Kidney (tissue), 14 donors: ENCODE measurements around the gene CAMTA1. TPM values are rescaled to one million over a fixed set of nuclear protein-coding genes. Genes with fewer than 3 reads are reported as not detected.

Source experiments
- DNase-seq, 5 donors: peaks; one replicate each; pipeline ENCODE4 v3.0.0-alpha.2; 2013 to 2020
- FAIRE-seq: peaks from 2 replicates; lab custom pipeline; 2012; peaks lifted over from hg19 to GRCh38; lab: Jason Lieb, UNC
- H3K27ac ChIP-seq, 2 donors: one replicate each; pipeline ENCODE4 v1.7.0; 2013; ENCODE audit warnings: low read depth in 2 of 2, low read length in 2 of 2, inconsistent platforms in 1 of 2
- H3K27me3 ChIP-seq: one replicate; pipeline ENCODE4 v1.7.1; 2013; ENCODE audit warnings: low read length, inconsistent platforms; ENCODE audit not compliant: control insufficient read depth, insufficient read depth
- H3K36me3 ChIP-seq, 3 donors: one replicate each; pipeline versions ENCODE4 v1.7.0 to v1.7.1; 2013; ENCODE audit warnings: low read length in 3 of 3, control low read depth in 1 of 3, inconsistent platforms in 1 of 3; ENCODE audit not compliant: insufficient read depth in 3 of 3, control insufficient read depth in 2 of 3
- H3K4me1 ChIP-seq, 3 donors: one replicate each; pipeline versions ENCODE4 v1.7.0 to v1.7.1; 2013; ENCODE audit warnings: low read length in 3 of 3, inconsistent platforms in 1 of 3, low read depth in 1 of 3; ENCODE audit not compliant: control insufficient read depth in 2 of 3, insufficient read depth in 2 of 3
- H3K4me3 ChIP-seq, 3 donors: one replicate each; pipeline versions ENCODE4 v1.7.0 to v1.8.1; 2013; ENCODE audit warnings: low read length in 3 of 3, control low read depth in 1 of 3, inconsistent platforms in 1 of 3
- H3K9ac ChIP-seq, 3 donors: one replicate each; pipeline versions ENCODE4 v1.7.0 to v1.7.1; 2013; ENCODE audit warnings: low read length in 3 of 3, control low read depth in 1 of 3, inconsistent platforms in 1 of 3
- H3K9me3 ChIP-seq, 3 donors: one replicate each; pipeline versions ENCODE4 v1.7.0 to v1.7.1; 2013; ENCODE audit warnings: low read length in 3 of 3, control low read depth in 1 of 3, inconsistent platforms in 1 of 3; ENCODE audit not compliant: control insufficient read depth in 2 of 3, insufficient read depth in 1 of 3
- intact Hi-C: fragments of 100-400 bp; cut with DNase I; formaldehyde crosslinking; loops from one replicate; pipeline ENCODE4 v1.11.1; 2022
- polyA plus RNA-seq: library from polyadenylated mRNA; stranded (reverse); fragments of 350-450 nt; fragmentation: Illumina TruSeq; extraction: RNeasy Lipid Tissue Mini Kit (QIAGEN cat#74804); gene quantifications from one replicate; pipeline ENCODE4 v1.2.3, GENCODE V29; 2014; ENCODE audit warnings: low read depth, low replicate concordance; ENCODE audit not compliant: insufficient read depth
- total RNA-seq: library from RNA; stranded (reverse); fragmentation: NEBNext Ultra II Directional; extraction: Animal tissue kit (Norgen Biotek cat#: 25700); gene quantifications from one replicate; pipeline ENCODE4 v1.2.1, GENCODE V29; 2021
- TF ChIP-seq, protein P1 (sequence below): IDR thresholded peaks from 3 replicates; pipeline ENCODE4 v1.5.1; 2012; ENCODE audit warnings: mild to moderate bottlenecking, moderate library complexity, borderline replicate concordance; ENCODE audit not compliant: insufficient read depth; ENCODE audit errors: extremely low read depth
- donor health status: control.
- donor health status: control.
- donor health status: control.
- donor health status: control.
- donor health status: control.
- donor health status: DM: yes; HTN: yes; CAD: no.
- donor health status: Normal renal cell carcinoma (clear cell type).

CAMTA1 gene
- total and polyA plus RNA-seq, 2 donors from 2014 or later, result 79.0 to 170 TPM

DNA sequence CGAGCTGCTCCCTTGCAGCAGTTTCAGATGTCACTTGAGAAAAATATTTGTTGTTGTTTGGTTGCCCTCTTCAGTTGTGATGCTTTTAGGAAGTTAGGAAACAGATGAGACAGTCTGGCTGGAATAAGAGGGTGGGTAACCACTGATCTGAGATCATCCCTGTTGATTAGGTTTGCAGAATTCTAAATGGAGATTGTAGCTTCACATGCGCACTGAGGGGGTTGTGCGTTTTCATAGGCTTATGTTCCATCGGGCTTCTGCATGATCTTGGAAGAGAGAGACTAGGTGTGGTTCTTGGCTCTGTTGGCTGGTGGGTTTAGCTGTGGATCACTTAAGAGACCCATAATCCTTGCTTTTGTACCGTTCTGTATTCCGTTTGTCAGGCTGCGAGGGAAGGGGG lies 108.1 kb downstream of the CAMTA1 start:
- TF ChIP-seq, protein P1, sequence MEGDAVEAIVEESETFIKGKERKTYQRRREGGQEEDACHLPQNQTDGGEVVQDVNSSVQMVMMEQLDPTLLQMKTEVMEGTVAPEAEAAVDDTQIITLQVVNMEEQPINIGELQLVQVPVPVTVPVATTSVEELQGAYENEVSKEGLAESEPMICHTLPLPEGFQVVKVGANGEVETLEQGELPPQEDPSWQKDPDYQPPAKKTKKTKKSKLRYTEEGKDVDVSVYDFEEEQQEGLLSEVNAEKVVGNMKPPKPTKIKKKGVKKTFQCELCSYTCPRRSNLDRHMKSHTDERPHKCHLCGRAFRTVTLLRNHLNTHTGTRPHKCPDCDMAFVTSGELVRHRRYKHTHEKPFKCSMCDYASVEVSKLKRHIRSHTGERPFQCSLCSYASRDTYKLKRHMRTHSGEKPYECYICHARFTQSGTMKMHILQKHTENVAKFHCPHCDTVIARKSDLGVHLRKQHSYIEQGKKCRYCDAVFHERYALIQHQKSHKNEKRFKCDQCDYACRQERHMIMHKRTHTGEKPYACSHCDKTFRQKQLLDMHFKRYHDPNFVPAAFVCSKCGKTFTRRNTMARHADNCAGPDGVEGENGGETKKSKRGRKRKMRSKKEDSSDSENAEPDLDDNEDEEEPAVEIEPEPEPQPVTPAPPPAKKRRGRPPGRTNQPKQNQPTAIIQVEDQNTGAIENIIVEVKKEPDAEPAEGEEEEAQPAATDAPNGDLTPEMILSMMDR, result no peak
- H3K36me3 ChIP-seq, result no peaks in the 10 kb centered on the region
- H3K4me1 ChIP-seq, result no peaks in the 10 kb centered on the region
- FAIRE-seq, result no peak
- no peaks in the 10 kb centered on the region for H3K9me3 ChIP-seq
- DNase-seq, result no peak
- H3K9ac ChIP-seq, result no peak overlapping the region
- intact Hi-C loops, result no loop called here
- no peak overlapping the region for H3K4me3 ChIP-seq
- H3K27me3 ChIP-seq, result no peaks in the 10 kb centered on the region
- no peak overlapping the region for H3K27ac ChIP-seq

DNA sequence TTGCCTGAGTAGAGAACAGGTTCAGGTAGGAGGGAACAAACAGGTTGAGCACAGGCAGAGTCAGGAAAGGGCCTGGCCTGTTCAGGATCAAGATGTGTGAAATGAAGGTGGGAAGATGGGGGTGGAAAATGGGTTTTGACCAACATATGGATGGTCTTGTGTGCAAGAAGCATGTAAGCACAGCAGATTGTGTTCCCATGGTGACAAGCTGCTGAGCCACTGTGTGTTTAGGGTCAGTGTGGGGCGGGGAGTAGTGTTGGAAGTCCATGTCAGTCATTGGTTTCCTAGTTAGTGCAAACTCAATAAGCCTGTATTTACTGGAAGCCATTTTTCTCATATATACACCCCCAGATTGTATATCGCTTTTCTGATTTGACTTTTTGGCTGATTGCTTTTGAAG lies 111.9 kb downstream of the CAMTA1 start:
- H3K4me1 ChIP-seq, result peaks cover 0 to 2% (median 0%) of the 10 kb centered on the region in 3 donors
- FAIRE-seq, result no peak
- no peak for DNase-seq
- no peaks in the 10 kb centered on the region for H3K27me3 ChIP-seq
- no peak overlapping the region for H3K27ac ChIP-seq
- H3K9me3 ChIP-seq, result no peaks in the 10 kb centered on the region
- H3K9ac ChIP-seq, result no peak overlapping the region
- intact Hi-C loops, result no loop called here
- no peak overlapping the region for H3K4me3 ChIP-seq
- TF ChIP-seq, protein P1, result no peak
- no peaks in the 10 kb centered on the region for H3K36me3 ChIP-seq

DNA sequence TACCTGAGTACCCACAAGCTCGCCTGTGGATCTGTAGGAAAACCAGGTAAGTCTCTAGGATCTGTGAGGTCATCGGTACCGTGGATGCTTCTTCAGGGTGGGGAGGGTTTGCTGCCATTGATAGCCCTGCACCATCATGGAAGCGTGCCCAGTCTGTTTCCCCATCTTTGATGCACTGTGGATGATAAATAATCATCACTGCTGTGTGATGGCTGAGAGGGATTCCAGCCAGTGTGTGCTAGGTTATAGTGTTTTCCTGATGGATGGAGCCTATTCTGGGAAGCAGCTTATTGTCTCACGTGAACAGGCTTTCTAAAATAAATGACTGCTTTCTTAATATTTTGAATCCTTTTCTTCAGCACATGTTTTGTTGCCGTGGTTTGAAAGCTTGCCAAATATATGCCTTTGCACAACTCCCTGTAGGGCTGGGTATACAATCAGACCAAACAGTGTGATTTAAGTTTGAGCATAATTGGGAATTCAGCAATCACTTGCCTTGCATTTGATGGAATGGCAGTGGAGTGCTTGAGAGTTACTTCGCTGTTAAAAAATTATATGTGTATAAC lies 113.8 kb downstream of the CAMTA1 start:
- intact Hi-C loops, result no loop called here
- no peak overlapping the region for H3K4me3 ChIP-seq
- FAIRE-seq (no peak), DNase-seq (no peak)
- no peak overlapping the region for H3K9ac ChIP-seq
- no peaks in the 10 kb centered on the region for H3K9me3 ChIP-seq
- TF ChIP-seq, protein P1, result no peak
- peaks cover 0 to 2% (median 0%) of the 10 kb centered on the region in 3 donors for H3K4me1 ChIP-seq
- H3K27ac ChIP-seq, result no peak overlapping the region
- H3K27me3 ChIP-seq, result no peaks in the 10 kb centered on the region
- no peaks in the 10 kb centered on the region for H3K36me3 ChIP-seq

DNA sequence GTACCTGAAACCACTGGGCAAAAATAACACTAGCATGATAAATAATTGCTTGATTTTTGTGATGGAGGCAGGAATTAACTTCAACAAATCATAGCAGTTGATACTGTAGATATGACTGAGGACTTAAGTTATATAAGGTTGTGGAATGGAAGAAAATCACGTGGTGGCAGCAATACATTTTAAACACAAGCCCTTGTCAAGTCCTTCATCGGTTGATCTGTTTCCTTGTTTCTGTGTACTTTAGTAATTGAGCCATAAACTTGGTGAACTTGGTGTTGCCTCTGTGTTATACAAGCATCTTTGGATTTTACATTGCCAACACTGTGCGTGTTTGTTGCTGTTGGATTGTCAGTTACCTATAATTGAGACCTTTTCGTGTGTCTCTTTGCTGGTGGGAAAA lies 114.4 kb downstream of the CAMTA1 start:
- Histone ChIP-seq H3K9ac (no peak overlapping the region), H3K27ac (no peak overlapping the region), H3K4me1 (peaks cover 0 to 2% (median 0%) of the 10 kb centered on the region in 3 donors), H3K9me3 (no peaks in the 10 kb centered on the region), H3K27me3 (no peaks in the 10 kb centered on the region), H3K36me3 (no peaks in the 10 kb centered on the region), H3K4me3 (no peak overlapping the region)
- intact Hi-C loops, result no loop called here
- TF ChIP-seq, protein P1, result no peak
- FAIRE-seq (no peak), DNase-seq (no peak)
